ENCODE data around the gene ST6GALNAC6. TPM values are rescaled to one million over a fixed set of nuclear protein-coding genes. Genes with fewer than 3 reads are reported as not detected.
A peak's percentile ranks its signal among the peaks of the same experiment; 100 is the strongest.
"Not testable (repeated sequence)": the region's sequence is repeated elsewhere in the genome, so short reads cannot be mapped to it uniquely, and the experiment has no call there.

ST6GALNAC6 gene
- total RNA-seq, 1 donor from 2014 or later, result 23.4 TPM

DNA sequence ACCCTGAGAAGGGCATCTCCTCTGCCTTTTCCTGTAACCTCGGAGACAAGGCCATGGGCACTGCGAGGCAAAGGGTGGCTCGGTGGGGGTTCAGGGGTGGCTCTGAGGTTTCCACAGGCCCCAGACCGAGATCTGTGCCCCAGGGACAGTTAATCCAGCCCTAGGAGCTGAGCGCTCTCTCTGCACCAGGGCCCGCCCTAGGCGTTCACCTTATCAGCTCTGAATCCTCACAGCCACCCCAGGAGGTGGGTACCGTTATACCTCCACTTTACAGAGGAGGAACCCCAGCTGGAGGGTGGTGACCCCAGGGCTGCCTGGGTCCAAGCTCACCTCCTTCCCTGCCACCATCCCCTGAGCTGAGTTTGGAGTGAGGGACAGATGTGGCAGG lies 42.7 kb downstream of the ST6GALNAC6 start:
- DNase-seq (ENCODE audit: low read depth in 2 of 2), result no peak

DNA sequence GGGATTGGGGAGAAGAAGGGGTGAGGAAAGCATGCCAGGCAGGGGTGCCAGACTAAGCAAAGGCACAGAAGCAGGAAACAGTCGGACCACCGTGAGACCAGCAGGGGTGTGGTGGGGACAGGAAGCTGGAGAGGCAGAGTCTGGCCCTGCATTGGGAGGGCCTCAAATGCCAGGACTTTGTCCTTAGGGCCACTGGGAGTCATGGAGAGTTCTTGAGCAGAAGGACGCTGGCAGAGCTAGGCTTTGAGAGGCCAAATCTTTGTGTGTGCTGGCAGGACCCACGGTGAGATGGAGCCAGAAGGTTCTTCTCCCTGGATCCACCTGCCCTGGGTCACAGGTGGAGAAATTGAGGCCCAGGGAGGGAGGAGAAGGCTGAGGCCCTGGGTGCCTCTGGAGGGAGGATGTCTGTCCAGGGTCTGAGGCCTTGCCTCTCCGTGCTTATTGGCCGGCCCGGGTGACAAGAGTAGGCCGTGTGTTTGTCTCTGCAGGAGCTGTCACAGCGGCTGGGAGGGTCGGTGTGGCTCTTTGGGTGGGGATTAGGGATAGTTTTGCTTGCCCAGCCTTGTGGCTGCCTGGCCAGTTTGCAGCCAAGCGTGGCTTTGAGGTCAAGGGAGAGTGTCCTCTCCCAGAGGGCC lies 43.2 kb downstream of the ST6GALNAC6 start:
- no peak for DNase-seq (ENCODE audit: low read depth in 2 of 2)

DNA sequence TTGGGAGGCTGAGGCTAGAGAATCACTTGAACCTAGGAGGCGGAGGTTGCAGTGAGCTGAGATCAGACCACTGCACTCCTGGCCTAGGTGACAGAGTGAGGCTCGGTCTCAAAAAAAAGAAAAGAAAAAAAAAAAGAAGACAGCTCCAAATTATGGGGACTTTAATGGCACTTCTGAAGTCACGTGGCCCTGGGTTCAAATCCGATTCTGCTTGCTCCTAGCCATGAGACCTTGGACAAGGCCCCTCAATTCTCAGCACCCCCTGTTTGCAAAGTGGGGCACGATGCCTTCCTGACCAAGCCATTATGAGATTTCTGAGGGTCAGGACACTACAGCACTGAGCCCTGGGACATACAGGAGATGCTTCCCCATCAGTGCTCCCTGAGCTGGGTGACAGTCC lies 43.9 kb downstream of the ST6GALNAC6 start:
- DNase-seq (ENCODE audit: low read depth in 2 of 2), result no peak

DNA sequence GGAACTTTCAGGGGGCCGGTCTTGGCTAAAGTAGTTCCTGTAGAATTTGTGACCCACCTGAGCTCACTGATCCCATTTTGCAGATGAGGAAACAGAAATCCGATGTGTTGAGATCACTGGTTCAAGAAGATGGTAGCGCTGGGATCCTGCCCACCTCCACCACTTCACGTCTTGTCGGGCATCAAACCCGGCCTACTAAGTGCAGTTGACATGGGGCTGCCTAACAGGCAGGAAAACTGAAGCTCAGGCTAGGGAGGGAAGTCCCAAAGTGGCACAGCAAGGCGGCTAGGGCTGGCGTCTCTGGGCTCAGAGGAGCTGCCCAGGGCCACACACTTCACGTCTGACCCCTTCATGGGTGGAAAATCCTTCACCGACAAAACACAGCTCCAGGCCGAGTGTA lies 44.4 kb downstream of the ST6GALNAC6 start:
- DNase-seq (ENCODE audit: low read depth in 2 of 2), result no peak

DNA sequence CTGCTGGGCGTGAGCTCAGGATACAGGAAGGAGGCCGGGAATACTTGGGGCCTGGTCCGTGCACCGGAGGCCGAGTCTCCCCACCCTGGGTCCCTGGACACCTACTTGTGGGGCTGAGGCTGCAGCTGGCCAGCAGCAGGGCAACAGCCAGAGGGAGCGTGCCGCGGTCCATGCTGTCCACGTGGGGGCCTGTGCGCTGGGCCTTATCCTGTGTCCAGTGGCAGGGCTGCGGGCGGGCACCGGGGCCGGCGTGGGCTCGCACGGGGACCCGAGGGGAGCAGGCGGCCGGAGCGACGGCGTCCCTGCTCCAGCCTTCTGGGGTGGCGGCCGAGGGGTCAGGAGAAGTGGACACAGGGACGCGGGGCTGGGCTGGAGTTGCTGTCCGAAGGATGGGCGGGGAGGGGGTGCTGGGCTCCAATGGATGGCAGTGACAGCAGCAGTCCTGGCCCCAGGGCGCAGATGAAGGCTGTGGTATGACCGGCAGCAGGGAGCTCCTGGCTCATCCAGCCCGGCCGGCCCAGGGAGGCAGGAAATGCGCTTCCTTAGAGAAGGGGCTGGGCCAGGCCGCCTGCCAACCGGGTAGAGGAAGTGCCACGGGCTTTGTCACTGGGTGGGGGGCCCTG lies 45.1 kb downstream of the ST6GALNAC6 start, which contains the start of gene ENG:
Gene ENG, minus strand, starts transcription at position 475 of the 623 bp plus-strand sequence. Its CDS starts 303 bp downstream, at position 172.
- peak in 1 of 2 donors; percentile 86 for DNase-seq (ENCODE audit: low read depth in 2 of 2)

DNA sequence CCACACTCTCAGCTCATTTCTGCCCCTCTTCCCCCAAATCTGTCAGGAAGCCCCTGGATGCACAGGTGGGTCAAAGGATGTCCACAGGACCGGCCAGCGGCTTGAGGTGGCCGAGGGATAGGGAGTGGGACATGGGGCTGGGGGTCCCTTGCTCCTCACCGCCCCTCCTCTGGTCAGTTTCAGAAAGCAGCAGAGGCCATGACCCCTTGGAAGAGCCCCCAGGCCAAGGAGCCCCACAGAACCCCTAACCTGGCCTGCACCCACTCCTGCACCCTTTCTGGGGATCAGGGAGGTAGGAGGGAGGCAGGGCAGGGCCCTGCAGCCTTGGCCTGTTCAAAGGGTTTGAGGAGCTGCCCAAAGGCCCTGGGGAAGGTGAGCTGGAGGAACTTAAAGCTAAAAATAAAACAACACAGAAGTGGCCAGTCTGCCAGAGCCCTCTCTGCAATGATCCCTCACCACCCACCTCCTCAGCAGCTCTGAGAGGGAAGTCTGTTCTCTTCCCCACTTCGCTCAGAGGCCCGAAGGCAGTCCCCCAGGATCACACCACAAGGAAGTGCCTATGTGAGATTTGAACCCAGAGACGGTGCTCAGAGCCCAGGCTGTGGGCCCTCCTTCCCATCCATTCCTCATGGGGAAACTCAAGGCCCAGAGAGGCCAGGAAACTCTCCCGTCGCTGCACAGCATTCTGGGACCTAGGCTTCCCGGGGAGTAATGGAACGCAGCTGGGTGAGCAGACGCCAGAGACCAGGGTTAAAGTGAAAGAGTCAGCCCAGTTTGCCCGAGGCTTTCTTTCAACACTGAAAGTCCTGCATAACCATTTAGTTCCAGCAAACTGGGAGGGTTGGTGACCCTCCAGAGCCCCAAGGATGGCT lies 45.9 kb downstream of the ST6GALNAC6 start:
- no peak for DNase-seq (ENCODE audit: low read depth in 2 of 2)

DNA sequence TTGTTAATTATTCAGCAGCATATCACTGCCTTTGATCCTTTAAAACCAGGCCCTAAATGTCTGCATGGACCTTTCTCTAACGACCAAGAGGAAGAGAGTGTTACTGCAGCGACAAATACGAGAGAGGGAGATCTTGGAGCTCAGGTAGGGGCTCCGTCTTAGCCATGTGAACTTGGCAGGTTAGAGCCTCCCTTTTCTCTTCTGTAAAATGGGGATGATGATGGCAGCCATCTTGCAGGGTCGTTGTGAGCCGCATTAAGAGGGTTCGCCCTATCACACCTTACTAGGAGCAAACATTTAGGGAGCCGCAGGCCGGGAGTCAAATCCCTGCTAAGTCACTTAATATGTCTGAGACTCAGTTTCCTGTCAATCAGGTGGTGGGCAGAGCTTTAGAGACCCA lies 46.6 kb downstream of the ST6GALNAC6 start:
- no peak for DNase-seq (ENCODE audit: low read depth in 2 of 2)

DNA sequence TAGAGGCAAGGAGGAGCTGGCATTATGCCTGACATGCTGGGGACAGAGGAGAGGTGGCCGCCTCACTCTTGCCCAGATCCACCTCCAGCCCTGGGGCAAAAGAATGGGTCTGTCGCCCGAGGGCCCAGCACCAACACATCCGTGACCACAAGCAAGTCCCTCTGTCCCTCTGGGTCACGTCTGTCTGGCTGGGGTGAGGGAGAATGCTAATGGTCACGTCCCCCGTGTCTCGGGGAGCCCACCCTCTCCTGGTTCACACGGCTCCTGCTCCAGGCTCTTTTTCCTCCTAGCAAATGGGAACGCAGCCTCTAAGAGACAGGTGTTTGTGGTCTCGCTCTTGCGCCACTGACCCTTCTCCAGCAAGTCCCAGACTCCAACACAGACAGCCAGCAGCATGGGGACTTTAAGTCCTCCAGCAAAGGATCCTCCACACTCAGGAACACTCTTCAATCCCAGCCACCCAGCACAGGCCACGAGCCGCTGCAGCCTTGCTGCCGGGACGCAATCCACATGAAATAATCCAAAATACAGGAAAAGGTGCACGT lies 49.0 kb downstream of the ST6GALNAC6 start:
- no peak for DNase-seq (ENCODE audit: low read depth in 2 of 2)

DNA sequence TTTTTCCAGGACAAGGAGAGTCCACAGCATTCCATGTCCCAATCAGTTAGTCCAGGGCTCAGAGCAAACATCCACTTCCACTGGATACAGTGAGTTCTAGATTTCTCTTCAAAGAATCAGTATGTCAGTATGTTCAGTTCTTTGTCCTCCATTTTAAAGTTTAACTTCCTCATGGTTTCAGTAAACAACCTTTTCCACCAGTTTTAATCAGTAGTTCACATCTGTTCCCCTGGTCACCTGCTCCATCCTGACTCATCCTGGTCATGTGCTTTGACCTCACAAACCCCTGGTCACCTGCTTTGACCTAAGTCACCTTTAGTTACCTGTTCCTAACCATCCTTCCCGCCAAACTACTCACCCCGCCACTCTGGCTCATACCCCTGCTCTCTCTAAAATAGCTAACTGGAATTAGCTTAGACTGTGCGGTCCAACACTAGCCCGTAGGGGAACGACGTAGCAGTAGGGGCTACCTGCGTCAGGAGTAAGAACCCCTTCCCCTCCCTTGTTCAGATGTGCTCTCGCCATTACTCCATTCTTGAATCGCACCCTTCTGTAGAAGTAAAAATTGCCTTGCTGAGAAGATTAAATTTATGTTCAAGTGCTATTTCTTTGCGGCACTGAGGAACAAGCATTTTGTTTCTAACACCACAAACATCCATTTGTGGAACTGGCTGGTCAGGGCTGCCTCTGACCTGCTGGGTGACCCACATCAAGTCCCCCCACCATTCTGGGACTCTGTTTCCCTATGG lies 50.5 kb downstream of the ST6GALNAC6 start:
- DNase-seq (ENCODE audit: low read depth in 2 of 2), result no peak

DNA sequence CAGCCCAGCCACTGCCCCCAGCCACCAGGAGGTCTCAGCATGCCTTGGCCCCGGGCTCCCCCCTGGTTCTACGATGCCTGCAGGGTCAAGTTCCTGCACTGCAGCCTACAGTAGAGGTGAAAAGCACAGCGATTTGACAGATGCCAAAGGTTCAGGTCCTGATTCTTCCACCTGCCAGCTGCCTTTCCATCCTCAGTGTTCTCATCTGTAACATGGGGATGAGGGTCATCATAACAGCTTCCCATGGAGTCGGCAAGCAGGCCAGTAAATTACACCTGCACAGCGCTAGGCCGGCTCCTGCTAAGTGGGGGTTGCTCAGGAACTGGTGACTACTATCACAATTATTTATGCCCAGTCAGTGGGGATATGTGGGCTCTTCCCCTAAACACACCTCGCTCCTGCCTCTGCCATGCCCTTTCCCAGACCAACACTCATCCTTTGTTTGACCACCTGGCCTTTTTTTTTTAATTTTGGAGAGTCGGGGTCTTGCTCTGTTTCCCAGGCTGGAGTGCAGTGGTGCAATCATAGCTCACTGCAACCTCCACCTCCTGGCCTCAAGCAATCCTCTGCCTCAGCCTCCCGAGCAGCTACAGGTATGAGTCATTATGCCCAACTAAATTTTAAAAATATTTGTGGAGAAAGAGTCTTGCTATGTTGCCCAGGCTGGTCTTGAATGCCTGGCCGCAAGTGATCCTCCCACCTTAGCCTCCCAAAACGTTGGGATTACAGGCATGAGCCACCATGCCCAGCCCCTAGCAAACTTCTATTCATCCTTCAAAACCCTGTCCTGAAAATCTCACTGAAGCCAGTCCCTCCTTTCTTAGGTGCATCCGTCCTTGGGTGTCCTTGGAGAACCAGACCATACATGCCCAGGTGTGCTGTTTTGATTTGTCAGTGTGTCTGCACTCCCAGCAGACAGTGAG lies 51.3 kb downstream of the ST6GALNAC6 start:
- no peak for DNase-seq (ENCODE audit: low read depth in 2 of 2)

DNA sequence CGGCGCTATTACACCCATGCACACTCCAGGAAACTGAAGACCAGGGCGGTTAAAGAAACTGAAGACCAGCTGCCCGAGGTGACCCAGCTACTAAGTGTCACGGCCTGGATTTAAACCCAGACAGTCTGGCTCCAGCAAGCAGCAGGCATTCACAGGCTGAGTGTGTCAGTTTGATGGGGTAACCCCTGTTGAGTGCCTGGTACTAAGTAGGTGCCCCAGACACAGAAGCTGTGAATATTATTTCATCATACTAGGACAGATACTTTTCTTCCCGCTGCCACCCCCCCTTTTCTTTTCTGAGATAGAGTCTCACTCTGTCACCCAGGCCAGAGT lies 52.3 kb downstream of the ST6GALNAC6 start:
- peak in 1 of 2 donors; percentile 80 for DNase-seq (ENCODE audit: low read depth in 2 of 2)

DNA sequence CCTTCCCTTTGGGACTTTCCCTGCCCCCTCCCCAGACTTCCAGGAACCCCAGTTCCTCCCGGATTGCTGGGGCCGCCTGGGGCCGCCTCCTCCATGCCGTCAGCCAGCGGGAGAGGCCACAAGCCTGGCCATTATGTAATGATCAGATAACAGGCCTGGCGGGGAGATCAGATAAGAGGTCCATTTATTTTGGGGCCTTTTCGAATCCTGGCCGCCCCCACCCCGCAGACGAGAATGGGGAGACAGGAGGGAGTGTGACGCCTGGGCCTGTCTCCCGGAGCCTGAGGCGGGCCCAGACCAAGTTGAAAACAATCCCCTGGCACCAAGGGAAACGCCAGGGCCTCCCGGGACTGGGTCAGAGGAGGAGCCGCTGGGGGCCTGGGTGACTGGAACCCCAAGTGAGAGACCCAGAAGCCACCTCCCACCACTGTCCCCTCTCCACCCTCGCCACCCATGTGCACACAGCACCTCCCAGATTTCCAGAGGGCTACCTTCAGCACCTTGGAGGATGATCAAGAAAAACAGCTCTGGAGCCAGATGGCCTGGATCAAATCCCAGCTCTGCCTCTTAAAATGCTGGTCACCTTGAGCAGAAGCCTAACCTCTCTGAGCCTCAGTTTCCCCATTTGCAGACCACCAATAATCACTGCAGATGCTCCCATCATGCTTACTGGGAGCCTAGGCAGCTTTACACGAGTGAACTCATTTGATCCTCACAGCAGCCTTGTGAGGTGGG lies 52.8 kb downstream of the ST6GALNAC6 start:
- peak in 1 of 2 donors; percentile 48 for DNase-seq (ENCODE audit: low read depth in 2 of 2)

DNA sequence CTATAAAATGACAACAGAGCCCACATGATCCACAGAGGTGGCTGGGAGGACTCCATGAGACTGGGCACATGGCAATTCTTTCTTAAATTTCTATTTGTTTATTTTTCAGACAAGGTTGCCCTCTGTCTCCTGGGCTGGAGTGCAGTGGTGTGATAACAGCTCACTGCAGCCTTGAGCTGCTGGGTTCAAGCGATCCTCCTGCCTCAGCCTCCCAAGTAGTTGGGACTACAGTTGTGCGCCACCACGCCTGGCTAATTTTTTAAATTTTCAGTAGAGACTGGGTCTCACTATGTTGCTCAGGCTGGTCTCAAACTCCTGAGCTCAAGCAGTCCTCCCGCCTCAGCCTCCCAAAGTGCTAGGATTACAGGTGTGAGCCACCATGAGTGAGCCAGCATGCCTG lies 53.8 kb downstream of the ST6GALNAC6 start:
- not testable (repeated sequence) for DNase-seq (ENCODE audit: low read depth in 2 of 2)

DNA sequence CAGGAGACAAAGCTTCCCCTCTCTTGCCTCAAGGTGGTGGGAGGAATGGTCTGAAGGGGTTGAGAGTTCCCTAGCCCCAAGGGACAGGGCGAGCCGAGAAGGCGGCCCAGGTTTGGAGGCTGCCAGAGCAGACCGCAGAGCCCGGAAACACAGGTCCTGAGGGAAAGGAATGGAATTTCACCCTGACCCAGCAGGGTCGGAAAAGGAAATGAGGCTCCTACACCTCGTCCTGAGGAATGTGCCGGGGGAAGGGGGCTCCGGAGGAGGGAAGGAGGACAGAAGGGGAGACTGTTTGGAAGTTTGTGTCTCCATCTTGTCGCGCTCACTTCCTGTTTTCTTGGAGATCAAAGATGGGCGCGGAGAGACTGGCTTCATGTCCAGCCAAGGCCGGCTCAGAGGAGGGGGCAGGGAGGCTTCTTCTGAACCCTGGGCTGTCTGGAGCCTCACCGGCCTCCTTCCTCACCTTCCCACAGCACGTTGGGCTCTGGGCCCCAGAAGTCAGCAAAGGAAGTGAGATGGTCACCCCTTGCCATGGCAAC lies 54.5 kb downstream of the ST6GALNAC6 start:
- DNase-seq (ENCODE audit: low read depth in 2 of 2), result peak in 1 of 2 donors; percentile 84

DNA sequence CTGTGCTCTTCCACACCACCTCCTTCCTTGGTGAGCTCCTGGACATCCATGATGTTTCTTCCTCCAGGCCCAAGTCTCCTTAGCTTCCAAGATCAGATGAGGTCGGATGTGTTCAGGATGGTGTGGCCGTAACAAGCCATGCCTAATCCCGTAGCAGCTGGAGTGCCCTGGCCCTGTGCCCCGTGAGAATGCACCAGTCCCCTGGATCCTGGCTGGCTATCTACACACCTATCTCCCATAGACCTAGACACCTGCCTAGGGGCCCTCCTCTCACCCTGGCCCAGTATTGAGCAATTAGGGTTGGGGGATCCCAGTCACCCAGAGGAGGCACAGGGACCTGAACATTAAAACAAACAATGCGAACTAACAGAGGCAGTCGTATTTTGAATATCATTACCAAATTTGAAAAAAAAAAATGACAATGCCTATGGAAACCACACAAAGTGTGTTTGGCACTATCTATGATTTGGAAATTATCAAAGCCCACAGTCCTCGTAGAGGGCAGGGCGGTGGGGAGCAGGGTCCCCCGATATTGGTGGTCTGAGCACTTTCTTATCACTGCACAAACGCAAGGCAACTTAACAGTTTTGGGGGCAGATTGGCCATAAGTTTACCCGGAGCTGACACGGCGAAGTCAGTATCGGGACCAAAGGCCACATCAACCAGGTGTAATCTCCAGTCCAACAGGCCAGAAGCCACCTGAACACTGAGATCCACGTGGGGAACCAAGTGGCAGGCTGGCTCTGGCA lies 58.1 kb downstream of the ST6GALNAC6 start:
- peak in 1 of 2 donors; percentile 5 for DNase-seq (ENCODE audit: low read depth in 2 of 2)

DNA sequence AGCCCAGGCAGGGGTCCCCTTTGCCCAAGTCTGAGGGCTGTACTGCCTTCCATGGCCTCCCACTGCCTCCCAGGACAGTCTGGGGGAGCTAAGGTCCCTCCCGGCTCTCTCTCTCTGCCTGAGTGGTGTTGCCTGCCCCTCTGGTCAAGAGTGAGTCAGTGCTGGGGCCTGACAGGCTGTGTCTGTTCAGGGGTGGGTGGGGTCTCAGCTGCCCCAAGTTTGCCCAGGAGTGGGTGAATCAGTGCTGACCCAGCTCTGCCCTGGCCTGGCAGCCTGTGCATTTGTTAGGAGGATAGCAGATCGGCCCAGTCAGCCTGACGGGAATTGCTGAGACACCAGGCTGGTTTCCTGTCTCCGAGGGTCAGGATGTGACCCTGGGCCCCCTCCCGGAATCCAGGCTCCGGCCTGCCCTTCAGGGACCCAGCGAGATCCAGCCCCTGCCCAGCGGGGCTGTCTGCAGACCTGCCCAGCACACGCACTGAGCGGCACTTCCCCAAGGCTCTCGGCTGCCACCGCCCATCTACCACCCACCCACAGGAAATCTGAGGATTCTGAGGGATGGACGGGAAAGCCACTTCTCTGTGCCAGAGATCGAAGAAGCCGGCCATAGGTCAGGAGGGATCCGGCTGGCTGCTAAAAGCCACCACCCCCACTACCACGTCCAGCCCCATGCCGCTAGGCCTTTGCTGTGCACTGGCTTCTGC lies 60.9 kb downstream of the ST6GALNAC6 start:
- peak; percentile 75 to 98 for DNase-seq (ENCODE audit: low read depth in 2 of 2)

DNA sequence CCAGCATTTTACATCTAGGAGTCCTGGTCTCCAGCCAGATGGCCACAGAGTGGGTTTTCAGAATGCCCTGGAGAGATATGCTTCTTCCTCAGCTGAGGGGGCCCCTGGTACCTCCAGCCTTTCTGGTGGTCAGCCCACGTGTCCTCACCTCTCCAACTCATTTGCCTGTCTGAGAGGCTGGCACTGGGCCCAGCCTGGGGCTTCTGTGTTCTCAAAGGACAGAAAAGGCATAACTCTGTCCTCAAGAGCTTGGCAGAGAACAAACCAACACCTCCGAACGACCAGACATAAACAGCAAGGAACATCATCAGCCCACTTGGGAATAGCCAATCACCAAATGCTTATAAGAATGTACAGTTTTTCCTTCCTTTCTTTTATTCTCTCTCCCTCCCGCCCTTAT lies 62.1 kb downstream of the ST6GALNAC6 start:
- DNase-seq (ENCODE audit: low read depth in 2 of 2), result peak in 1 of 2 donors; percentile 37

DNA sequence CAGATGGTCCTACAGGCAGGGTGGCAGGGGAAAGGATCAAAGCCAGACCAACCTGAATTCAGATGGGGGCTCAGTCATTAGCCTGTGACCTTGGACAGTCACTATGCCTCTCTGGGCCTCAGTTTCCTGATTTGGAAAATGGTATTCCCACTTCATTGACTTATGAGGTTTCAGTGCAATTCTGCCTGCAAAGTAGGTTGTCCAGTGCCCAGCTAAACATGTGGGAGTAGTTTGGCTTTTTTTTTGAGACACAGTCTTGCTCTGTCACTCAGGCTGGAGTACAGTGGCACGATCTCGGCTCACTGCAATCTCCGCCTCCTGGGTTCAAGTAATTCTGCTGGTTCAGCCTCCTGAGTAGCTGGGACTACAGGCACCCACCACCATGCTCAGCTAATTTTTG lies 62.8 kb downstream of the ST6GALNAC6 start:
- not testable (repeated sequence) for DNase-seq (ENCODE audit: low read depth in 2 of 2)
